Ramos (cell line): ENCODE results near the gene EPAS1.

Experiments
- in situ Hi-C: fragments of 300-500 bp; cut with MboI; formaldehyde crosslinking; loops from one replicate; pipeline ENCODE4 v1.14.3; 2022; ENCODE audit warnings: low sequenced_read_pairs; ENCODE audit not compliant: unreplicated experiment

EPAS1 gene

DNA sequence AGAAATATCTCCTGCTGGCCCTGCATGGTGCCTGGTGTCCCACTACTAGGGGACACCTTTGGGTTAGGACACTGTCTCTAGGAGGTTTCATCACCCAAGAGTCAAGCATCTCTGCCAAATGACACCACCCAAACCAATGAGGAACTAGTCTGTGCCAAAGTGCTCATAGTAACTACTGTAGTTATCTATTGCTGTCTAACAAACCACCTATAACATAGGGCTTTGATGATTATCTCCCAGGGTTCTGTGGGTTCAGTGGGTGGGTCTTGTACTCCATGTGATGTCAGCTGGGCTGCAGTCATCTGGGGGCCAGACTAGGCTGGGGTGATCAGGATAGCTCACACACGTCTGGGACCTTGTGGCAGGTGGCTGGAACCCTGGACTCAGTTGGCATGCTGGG, 59.8 kb downstream of the EPAS1 start:
- in situ Hi-C loops = no loop called here

DNA sequence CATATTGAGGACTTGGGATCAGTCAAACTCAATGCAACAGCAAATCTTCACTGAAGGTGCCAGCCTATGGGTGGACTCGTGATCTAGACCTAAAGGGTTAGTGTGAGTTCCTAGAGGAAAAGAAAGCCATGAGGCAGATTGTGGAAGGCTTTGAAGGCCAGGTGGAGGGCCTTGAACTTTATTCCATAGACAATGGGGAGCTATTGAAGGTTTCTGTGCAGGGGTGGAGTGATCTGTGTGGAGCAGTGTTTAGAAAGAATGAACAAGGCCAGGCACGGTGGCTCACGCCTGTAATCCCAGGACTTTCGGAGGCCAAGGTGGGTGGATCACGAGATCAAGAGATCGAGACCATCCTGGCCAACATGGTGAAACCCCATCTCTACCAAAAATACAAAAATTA, 61.5 kb downstream of the EPAS1 start:
- in situ Hi-C loops = no loop called here

DNA sequence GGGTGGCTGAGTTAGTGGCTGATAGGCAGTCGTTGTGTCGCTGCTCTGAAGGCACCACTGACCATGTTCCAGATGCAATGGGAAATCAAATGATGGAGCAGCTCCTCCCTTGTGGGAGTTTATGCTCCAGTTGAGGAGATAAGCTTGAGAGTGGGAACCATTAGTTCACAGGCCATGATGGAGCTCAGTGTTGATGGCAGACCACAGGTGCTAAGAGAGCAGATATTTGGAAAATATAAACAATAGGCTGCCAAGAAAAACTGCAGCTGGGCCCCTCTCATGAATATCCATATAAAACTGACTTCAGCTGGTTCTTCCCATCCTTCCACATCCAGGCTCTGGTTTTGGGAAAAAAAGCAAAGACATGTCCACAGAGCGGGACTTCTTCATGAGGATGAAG, 63.1 kb downstream of the EPAS1 start:
- in situ Hi-C loops = no loop called here

DNA sequence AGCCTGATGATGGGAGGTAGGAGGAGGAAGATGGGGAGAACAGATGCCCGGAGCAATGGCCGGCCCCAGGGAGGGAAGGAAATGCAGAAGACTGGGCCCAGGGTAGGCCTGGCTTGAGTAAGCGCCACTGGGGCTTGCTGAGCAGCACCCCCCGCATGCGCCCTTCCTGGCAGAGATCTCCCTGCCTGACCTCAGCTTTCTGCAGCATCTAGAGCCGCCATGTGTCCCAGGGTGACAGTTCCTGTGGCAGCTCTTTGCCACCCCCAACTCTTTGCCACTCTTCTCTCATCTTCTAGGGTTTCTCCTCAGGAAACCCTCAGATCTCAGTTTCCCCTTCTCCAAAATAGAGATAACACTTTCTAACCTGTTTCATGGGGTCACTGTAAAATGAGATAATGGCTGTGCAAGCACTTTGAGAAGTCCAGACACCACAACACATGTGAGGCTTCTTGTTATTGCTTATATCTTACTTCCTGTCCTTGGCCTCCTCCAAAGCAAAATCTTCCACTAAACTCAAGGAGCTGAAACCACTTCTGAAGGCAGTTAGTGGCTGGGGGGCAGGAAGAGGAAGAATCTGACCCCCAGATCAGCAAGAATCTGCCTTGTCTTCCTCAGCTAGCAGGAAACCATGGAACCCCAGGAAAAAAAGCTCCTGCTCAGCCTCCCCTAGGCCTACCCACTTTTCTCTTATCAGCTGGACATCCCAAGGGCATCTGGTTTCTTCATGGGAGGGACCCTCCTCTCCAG, 64.9 kb downstream of the EPAS1 start:
- in situ Hi-C loops = no loop called here

DNA sequence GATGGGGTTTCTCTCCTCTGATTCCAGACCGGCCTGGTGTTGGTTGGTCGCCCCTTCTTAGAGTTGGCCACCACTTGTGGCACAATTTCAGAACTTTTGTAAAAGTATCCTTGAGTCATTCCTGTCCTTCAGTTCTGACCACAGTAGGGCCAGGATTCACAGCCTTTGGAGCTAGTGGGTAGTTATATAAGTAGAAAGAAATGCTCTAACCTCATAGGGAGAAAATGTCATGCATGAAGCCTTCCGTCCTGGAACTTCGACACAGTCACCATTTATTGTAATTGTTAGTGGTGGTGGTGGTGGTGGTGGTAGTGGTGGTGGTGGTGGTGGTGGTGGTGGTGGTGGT, 65.4 kb downstream of the EPAS1 start:
- in situ Hi-C loops = no loop called here

DNA sequence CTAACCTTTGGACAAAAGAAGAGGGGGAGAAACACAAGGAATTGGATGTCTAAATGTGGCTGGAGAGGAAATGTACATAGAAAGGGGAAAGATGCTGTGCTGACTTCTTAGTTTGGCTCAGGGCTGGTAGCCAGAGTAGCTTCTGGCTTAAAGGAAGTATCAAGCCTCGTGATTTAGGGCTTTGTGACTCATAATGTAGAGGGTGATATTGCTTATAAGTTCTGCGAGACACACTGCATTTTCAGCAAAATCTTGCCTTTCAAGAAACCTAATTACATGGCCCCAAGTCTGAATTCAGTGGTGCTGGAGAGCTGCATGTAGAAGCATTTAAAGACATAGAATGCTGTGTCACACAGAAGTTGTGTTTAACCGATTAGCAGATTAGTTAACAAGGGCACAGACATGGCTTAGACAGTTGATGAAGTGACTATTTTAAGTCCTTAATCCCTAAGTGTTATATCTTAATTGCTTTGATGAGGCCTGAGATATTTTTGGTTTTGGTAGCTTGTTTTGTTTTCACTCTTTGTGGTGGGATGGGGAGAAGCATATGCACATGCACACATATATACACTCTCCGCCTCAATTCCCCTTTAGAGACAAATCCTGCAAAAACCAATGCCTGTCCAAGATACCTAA, 66.4 kb downstream of the EPAS1 start:
- in situ Hi-C loops = no loop called here

DNA sequence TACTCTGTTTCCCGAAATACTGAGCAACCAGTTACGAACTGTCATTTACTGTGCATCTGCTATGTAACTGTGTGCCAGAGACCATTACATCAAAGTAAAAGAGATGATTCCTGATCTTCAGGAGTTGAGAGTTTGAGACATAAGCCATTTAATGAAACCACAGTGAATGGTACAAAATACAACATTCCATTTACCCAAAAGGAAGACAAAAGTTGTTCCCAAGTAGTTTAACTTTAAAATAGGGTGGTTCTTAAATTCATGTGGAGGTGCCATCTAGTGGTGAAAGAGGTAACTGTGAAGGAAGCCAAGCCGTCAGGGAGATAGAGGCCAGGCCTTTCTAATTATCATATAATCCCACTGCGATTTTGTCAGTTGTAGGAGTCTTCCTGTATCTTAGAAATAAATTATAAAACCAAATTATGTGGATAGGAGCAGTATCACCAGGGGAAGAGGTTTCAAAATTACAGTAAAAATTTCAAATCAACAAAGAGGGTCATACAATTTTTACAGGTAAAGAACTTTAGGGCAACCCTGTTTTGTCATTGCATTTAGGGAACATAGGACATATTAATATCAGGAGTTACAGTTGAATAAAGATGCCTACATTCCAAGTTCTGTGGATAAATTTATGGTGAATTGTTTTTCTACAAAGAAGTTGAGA, 67.7 kb downstream of the EPAS1 start:
- in situ Hi-C loops = no loop called here

DNA sequence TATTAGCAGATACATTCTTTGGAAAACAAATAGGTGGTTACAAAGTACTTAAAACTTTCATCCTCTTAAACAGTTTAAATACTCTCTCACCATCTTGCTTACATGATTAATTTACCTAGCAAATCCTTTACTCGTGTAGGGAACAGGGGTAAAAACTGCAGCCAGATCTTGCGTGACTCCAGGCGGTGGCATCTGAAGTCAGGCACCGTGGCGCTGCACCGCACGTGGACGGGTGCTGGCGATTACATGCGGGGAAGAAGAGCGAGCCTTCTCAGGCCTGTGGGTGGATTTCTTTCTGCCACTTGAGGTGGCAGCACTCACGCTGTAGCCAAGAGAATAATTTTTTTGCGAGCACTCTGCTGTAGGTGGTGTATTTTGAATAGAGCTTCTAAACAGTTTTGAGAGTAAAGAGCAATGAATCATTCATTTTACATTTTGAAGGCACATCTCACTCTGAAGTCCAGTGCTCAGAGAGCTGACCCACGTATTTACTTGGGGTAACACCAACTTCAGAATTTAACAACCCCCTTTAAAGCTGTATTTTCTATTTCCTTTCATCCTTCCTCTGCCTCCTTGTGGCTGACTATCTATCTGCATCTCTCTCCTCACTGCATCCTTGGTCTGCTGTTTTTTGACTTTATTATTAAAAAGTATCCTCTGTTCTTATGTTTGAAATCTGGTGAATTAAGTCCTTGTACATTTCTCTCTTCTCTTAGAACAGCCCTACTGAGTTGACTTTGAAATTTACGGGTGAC, 68.9 kb downstream of the EPAS1 start:
- in situ Hi-C loops = no loop called here

DNA sequence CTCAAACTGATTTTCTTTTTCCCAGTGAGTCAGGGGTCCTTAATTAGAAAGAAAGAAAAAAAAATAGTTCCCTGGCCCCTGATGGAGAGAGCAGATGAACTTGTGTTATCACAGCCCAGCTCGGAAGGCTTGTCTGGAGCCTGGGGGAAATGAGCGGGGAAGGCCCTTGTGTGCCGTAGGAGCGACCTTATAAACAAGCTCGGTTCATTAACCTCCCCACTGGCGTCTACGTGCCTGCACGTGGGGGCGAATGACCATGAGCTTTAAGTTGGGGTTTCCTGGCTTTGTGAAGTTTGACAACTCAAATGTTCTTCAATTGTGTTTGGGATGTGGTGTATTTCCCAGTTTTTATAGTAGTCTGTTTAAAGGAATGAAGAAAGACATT, 69.5 kb downstream of the EPAS1 start:
- in situ Hi-C loops = no loop called here

DNA sequence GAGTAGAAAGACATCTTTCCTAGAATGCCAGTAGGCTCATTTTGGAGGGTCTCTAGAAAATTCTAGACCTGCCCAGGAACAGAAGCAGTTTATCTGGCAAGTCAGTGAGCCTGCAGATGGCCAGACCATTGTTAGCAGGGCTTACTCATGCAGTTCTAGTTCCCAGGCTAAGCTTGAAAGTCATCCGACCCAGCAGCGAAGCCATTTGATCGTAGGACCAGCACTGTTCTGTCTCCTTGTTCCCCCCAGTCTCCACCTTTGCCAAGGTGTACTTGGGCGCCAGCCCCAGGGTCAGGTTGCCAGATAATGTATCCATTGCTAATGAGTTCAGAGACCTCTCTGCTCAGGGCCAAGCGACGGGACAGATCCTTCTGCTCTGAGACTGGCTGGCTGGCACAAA, 70.1 kb downstream of the EPAS1 start:
- in situ Hi-C loops = no loop called here

DNA sequence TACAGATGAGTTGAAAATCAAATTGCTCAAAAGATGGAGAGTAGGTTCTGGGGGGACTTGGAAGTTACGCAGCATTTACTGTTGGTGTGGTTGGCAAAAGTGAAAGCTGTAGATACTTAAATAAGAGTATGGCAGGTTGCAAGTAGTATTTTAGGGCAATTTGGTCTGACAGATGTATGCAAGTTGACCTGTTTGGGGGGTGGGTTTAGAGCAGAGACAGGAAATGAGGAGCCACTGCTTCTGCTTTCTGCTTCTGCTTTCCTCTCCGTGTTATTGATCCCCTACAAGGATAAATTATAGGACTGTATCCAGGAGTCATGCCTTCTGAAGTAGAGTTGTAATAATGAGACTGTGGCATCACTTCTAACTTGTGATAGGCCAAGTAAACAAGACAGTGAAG, 71.2 kb downstream of the EPAS1 start:
- in situ Hi-C loops = no loop called here

DNA sequence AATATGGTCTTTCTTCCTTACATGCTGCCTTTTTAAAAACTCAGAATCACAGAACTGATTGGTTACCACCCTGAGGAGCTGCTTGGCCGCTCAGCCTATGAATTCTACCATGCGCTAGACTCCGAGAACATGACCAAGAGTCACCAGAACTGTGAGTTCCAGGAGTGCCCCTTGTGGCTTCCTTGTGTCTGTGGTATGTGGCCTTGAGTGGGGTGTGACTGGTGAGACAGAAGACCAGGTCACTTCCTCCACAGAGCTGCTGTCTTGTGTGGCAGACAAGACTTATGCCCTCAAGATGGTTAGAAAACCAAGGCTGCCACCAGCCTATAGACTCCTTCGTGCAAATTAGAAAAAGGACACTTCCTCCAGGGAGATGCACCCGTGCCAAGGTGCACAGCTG, 72.6 kb downstream of the EPAS1 start:
- in situ Hi-C loops = loop anchor here (10.0 kb wide), 1 partner anchor 735 kb away; no protein-coding TSS in a partner anchor

DNA sequence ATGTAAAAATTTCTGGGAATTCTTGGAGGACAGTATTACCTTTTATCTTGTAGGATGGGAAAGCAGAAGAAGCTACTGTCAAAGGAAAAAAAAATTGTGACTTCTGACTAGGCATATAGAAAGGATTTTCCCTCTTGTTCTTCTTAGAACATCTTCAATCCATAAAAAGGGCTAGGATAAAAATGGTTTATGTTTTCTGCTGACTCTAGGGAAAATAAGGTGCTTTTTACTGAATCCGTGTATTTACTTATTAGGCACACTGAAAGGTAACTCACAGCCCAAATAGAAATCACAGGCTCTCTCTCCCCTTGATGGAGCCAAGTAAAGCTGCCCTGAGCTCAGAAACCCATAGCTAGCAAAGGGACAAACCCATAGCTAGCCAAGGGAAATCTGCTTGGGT, 74.6 kb downstream of the EPAS1 start:
- in situ Hi-C loops = loop anchor here (10.0 kb wide), 1 partner anchor 737 kb away; no protein-coding TSS in a partner anchor

DNA sequence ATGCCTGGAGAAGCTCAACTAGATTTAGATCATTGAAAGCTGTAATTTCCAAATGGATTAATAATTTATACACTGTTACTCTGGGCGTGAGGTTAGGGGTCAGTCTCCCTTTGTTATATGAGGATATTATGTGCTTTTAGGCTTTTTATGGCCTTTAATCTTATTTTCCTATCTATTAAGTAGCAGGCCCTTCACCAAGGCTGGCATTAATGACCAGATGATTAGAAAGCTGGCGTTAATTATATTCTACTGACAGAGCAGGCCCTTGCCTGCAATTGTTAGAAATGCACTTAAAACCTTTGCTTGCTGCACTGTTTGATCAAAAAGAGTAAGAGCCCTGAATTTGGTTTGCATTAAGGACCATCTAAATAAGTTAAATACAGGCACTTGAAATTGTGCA, 75.3 kb downstream of the EPAS1 start:
- in situ Hi-C loops = loop anchor here (10.0 kb wide), 1 partner anchor 738 kb away; no protein-coding TSS in a partner anchor

DNA sequence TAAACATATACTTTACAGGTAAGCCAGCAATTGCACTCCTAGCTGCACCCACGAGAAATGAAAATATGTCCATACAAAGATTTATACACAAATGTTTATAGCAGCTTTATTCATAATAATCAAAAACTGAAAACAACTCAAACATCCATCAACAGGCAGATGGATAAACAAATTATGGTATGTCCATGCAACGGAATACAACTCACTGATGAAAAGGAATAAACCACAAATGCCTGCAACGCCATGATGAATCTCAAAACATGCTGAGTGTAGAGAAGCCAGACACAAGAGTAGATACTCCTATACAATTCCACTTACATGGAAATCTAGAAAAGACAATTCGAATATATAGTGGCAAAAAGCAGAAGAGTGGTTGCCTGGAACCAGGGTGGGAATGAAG, 76.0 kb downstream of the EPAS1 start:
- in situ Hi-C loops = loop anchor here (10.0 kb wide), 1 partner anchor 738 kb away; no protein-coding TSS in a partner anchor

DNA sequence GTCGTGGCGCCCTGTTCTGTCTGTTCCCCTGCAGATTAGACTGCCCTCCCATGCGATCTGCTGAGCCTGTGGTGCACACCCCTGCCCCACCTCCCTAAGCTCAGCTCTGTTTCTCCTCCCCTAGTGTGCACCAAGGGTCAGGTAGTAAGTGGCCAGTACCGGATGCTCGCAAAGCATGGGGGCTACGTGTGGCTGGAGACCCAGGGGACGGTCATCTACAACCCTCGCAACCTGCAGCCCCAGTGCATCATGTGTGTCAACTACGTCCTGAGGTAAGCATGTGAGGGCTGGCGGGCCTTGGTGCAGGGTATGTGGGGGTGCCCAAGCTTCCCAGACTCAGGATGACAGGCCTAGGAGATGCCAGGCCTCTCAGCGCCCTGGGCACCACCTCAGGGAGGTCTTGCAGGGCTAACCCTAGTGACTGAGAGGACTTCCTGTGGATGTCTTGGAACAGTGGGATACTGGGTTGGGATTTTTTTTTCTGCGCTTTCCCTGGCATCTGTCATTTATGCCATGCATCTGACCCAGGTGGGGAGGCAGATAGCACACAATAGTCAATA, 78.4 kb downstream of the EPAS1 start:
- in situ Hi-C loops = loop anchor here (10.0 kb wide), 1 partner anchor 741 kb away; no protein-coding TSS in a partner anchor

DNA sequence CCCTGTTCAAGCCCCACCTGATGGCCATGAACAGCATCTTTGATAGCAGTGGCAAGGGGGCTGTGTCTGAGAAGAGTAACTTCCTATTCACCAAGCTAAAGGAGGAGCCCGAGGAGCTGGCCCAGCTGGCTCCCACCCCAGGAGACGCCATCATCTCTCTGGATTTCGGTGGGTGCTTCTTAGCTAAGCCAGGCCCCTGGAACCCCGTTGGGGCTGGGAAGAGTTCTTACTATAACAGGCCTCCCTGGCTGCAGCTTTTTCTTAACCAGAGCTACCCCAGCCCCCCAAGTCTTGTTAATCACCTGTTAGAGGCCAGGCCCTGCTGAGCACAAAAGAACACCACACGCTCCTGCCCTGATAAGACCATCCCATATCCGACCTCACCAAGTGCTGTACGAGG, 79.4 kb downstream of the EPAS1 start:
- in situ Hi-C loops = loop anchor here (10.0 kb wide), 1 partner anchor 742 kb away; no protein-coding TSS in a partner anchor

DNA sequence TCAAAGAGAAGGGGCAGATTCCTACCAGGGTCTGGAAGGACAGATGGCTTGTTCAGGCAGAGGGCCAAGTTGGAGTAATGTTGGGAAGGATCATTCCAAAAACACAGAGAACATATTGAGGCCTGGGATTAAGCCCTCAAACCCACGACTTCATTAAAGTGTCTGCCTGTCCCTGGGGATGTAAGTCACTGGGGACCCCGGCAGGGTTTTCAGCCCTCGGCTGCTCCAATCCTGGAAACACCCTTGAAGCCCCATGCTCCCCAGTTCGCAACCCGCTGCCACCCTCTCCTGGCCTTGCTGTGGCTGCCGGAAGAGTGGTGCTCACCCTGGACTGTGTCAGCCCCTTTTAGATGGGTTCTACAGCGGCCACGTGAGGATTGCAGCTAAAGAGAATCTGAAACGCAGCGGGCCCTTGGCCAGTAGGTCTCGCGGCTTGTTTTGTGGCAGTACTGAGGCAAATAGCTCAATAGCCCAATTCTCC, 79.9 kb downstream of the EPAS1 start:
- in situ Hi-C loops = loop anchor here (10.0 kb wide), 1 partner anchor 742 kb away; no protein-coding TSS in a partner anchor

DNA sequence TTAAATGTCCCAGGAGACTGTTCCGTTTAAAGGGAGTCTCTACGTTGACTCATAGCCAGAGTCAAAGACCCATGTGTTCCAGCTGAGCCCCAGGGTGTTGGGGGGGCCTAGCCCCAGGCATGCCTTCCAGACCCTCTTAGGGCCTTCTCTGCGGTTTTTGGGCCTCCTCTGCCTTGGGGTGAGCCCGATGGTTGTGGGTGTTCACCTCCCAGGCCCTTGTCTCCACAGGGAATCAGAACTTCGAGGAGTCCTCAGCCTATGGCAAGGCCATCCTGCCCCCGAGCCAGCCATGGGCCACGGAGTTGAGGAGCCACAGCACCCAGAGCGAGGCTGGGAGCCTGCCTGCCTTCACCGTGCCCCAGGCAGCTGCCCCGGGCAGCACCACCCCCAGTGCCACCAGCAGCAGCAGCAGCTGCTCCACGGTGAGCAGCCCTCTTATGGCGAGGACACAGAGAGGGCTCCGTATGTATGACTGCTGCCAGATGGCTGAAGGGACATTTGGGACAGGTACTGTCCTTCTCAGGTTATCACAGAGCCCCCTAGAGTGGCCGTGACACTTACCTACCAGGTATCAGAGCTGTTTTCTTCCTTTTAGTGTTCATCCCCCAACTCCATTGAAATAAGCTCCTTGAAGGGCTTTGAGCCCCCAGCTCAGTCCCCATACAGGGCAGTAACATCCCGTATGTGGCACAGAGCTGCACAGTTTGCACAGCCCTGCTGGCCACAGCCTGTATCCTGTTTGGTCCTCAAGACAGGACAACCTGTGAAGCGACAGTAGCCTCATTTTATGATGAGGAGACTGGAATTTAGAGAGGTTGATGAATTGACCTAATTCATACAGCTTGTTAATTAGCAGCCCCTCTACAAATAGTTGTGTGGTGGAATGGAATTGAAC, 80.7 kb downstream of the EPAS1 start:
- in situ Hi-C loops = loop anchor here (10.0 kb wide), 1 partner anchor 743 kb away; no protein-coding TSS in a partner anchor
